Measurements from ENCODE around the gene SH3RF3.

DNA sequence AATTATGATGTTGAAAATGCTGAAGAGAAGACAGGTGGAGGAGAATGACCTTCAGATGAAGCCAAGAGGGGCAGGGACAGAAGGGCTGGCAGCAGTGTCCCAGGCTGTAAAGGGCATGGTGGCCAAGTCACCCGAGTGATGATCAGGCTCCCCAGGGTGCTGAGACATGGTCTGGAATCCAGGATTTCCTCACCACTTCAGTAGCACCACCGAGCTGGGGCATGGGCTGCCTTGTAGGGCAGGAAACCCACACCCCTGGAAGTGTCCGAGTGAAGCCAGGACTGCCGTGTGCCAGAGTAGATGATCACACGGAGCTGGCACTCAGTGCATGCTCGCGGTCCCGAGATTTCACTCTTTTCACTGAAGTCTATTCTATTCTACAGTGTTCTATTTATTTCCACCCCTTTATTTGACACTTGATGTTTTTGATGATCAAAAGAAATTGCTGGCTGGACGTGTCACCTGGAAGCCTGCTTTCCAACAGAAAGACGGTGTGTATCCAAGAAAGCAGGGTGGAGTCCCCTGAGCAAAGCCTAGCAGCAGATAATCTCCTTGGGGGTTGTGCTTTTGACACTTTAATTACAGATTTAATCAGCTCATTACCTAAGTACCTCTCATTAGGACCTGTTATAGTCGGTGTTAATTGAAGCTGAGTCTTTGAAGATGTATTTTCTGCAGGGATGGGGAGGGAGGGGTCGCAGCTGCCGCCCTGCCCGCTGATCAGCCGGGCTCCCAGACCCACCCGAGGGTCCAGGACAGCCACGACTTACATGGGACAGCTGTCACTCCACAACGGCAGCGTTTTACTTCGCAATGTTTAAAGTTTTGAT is 392.4 kb downstream of the SH3RF3 start:
- TF ChIP-seq, protein P1, sequence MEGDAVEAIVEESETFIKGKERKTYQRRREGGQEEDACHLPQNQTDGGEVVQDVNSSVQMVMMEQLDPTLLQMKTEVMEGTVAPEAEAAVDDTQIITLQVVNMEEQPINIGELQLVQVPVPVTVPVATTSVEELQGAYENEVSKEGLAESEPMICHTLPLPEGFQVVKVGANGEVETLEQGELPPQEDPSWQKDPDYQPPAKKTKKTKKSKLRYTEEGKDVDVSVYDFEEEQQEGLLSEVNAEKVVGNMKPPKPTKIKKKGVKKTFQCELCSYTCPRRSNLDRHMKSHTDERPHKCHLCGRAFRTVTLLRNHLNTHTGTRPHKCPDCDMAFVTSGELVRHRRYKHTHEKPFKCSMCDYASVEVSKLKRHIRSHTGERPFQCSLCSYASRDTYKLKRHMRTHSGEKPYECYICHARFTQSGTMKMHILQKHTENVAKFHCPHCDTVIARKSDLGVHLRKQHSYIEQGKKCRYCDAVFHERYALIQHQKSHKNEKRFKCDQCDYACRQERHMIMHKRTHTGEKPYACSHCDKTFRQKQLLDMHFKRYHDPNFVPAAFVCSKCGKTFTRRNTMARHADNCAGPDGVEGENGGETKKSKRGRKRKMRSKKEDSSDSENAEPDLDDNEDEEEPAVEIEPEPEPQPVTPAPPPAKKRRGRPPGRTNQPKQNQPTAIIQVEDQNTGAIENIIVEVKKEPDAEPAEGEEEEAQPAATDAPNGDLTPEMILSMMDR (IDR thresholded peaks at IDR 0.05): no peak
- TF ChIP-seq POLR2A (IDR thresholded peaks at IDR 0.05) (no peak), POLR2AphosphoS5 (IDR thresholded peaks at IDR 0.05; ENCODE audit: insufficient read depth in 1 of 2, low read depth in 1 of 2) (no peak)

All from vagina (tissue), 2 donors.